HepG2 (cell line): Measurements from ENCODE around the gene CDT1. TPM values are rescaled to one million over a fixed set of nuclear protein-coding genes. Genes with fewer than 3 reads are reported as not detected.

Experiments used
- CREM ChIP-seq, 2 experiments: sonication (generic) in 1 of 2; formaldehyde crosslinking in 1 of 2; IDR thresholded peaks; 2 replicates each; pipeline versions ENCODE4 v1.4.0 to v1.6.1; 2016 to 2020; ENCODE audit warnings: antibody characterized with exemption in 1 of 2, mild to moderate bottlenecking in 1 of 2, missing genetic modification reagents in 1 of 2
- E2F1 ChIP-seq: sonication (generic); formaldehyde crosslinking; IDR thresholded peaks from 2 replicates; pipeline ENCODE4 v1.5.0; 2020; ENCODE audit warnings: missing genetic modification reagents
- HHEX ChIP-seq: IDR thresholded peaks from 2 replicates; pipeline ENCODE4 v1.6.1; 2016; ENCODE audit warnings: control low read depth
- HOXA7 ChIP-seq: sonication (generic); formaldehyde crosslinking; IDR thresholded peaks from 2 replicates; pipeline ENCODE4 v1.8.1; 2022; ENCODE audit warnings: mild to moderate bottlenecking, missing genetic modification reagents, moderate library complexity
- MAFG ChIP-seq: sonication (generic); formaldehyde crosslinking; IDR thresholded peaks from 2 replicates; pipeline ENCODE4 v1.5.1; 2020; ENCODE audit warnings: mild to moderate bottlenecking, missing genetic modification reagents
- MAFK ChIP-seq, 2 experiments: IDR thresholded peaks in 1 of 2; conservative IDR thresholded peaks in 1 of 2; 2 replicates each; pipeline ENCODE4 v1.6.1; 2011; ENCODE audit warnings: improper control_type of control experiment in 2 of 2, low read length in 2 of 2
- NBN ChIP-seq: fragments of 450-650 bp; conservative IDR thresholded peaks from 2 replicates; pipeline ENCODE4 v1.6.1; 2017
- NR1H2 ChIP-seq: sonication (generic); formaldehyde crosslinking; IDR thresholded peaks from 2 replicates; pipeline ENCODE4 v1.8.1; 2022; ENCODE audit warnings: low read depth, missing genetic modification reagents, borderline replicate concordance
- PCBP1 ChIP-seq: fragments of 200-400 bp; formaldehyde crosslinking; IDR thresholded peaks from 2 replicates; pipeline ENCODE4 v1.6.1; 2017; ENCODE audit warnings: mild to moderate bottlenecking, low read depth, low read length, borderline replicate concordance
- RFXAP ChIP-seq: sonication (generic); formaldehyde crosslinking; IDR thresholded peaks from 2 replicates; pipeline ENCODE4 v1.4.0; 2020; ENCODE audit warnings: missing genetic modification reagents, borderline replicate concordance
- TBX3 ChIP-seq: fragments of 450-650 bp; IDR thresholded peaks from 2 replicates; pipeline ENCODE4 v1.6.1; 2017; ENCODE audit warnings: antibody characterized with exemption, mild to moderate bottlenecking, inconsistent platforms, borderline replicate concordance
- THRA ChIP-seq: sonication (generic); formaldehyde crosslinking; IDR thresholded peaks from 2 replicates; pipeline ENCODE4 v1.4.0; 2020; ENCODE audit warnings: missing genetic modification reagents, borderline replicate concordance
- YY1 ChIP-seq: IDR thresholded peaks from 2 replicates; pipeline ENCODE4 v1.6.1; 2011; ENCODE audit warnings: low read length, low read depth, moderate library complexity, mild to moderate bottlenecking; ENCODE audit not compliant: insufficient read depth, insufficient replicate concordance
- ZFP91 ChIP-seq: sonication (generic); formaldehyde crosslinking; IDR thresholded peaks from 2 replicates; pipeline ENCODE4 v1.9.0; 2022; ENCODE audit warnings: missing genetic modification reagents, mild to moderate bottlenecking, borderline replicate concordance
- ZNF121 ChIP-seq: sonication (generic); formaldehyde crosslinking; IDR thresholded peaks from 2 replicates; pipeline ENCODE4 v1.5.0; 2020; ENCODE audit warnings: mild to moderate bottlenecking, missing genetic modification reagents
- ZNF317 ChIP-seq: sonication (generic); formaldehyde crosslinking; IDR thresholded peaks from 2 replicates; pipeline ENCODE4 v1.5.0; 2020; ENCODE audit warnings: mild to moderate bottlenecking, missing genetic modification reagents
- ZNF550 ChIP-seq: sonication (generic); formaldehyde crosslinking; IDR thresholded peaks from 2 replicates; pipeline ENCODE4 v1.4.0; 2020; ENCODE audit warnings: mild to moderate bottlenecking, missing genetic modification reagents, borderline replicate concordance
- ZNF644 ChIP-seq: IDR thresholded peaks from 2 replicates; pipeline ENCODE4 v1.6.1; 2016; ENCODE audit warnings: low read depth
- ZNF652 ChIP-seq: IDR thresholded peaks from 2 replicates; pipeline ENCODE4 v1.6.1; 2016; ENCODE audit warnings: low read depth, borderline replicate concordance
- ZNF674 ChIP-seq: sonication (generic); formaldehyde crosslinking; IDR thresholded peaks from 2 replicates; pipeline ENCODE4 v1.5.0; 2020; ENCODE audit warnings: low read depth, mild to moderate bottlenecking, missing genetic modification reagents
- ZNF790 ChIP-seq: sonication (generic); formaldehyde crosslinking; IDR thresholded peaks from 2 replicates; pipeline ENCODE4 v1.8.0; 2022; ENCODE audit warnings: missing genetic modification reagents, mild to moderate bottlenecking, borderline replicate concordance
- ZSCAN21 ChIP-seq: sonication (generic); formaldehyde crosslinking; IDR thresholded peaks from 2 replicates; pipeline ENCODE4 v1.8.0; 2022; ENCODE audit warnings: mild to moderate bottlenecking, missing genetic modification reagents, moderate library complexity, borderline replicate concordance
- polyA plus RNA-seq, 8 experiments: library from polyadenylated mRNA; depleted of rRNA in 3 of 8; stranded (reverse) in 7 of 8; unstranded in 1 of 8; fragments of >200 nt; fragmentation: Illumina TruSeq in 4 of 8; extraction: Trizol in 4 of 8; gene quantifications; 2 replicates each; pipeline versions ENCODE4 v1.2.1 to v1.2.3, GENCODE V29; 2011 to 2016; ENCODE audit warnings: low read depth in 4 of 8, missing spikeins in 1 of 8, mixed read lengths in 1 of 8; ENCODE audit not compliant: insufficient read depth in 1 of 8
- total RNA-seq, 5 experiments: library from RNA; depleted of rRNA; stranded (reverse); fragments of >200 nt; fragmentation: Illumina TruSeq; extraction: Trizol; gene quantifications; 2 replicates each; pipeline ENCODE4 v1.2.3, GENCODE V29; 2016; ENCODE audit warnings: low read depth in 1 of 5
- TF ChIP-seq, protein P1 (sequence below): conservative IDR thresholded peaks from 2 replicates; pipeline ENCODE4 v1.6.1; 2018; ENCODE audit warnings: missing genetic modification reagents

The CDT1 gene
- total and polyA plus RNA-seq, 2 of the 13 experiments (the other 11 are each of a cell fraction or from before 2014, with no cell fraction given): 23.1 to 23.8 TPM

GRCh38 chr16:88803264-88803987 lies at the start of gene CDT1 (continued):
- TF ChIP-seq MAFG (CRISPR knock-in tag) (no peak), HHEX (CRISPR knock-in tag) (no peak), HOXA7 (CRISPR knock-in tag) (no peak), ZNF550 (CRISPR knock-in tag) (no peak), TBX3 (no peak), ZNF121 (CRISPR knock-in tag) (no peak; the same call in 1 of the 2 replicates), MAFK (conservative IDR thresholded peaks at IDR 0.05 in 1 of 2, IDR thresholded peaks at IDR 0.05 in 1 of 2; ENCODE audit: low read length in 2 of 2) (no peak), CREM (IDR thresholded peaks at IDR 0.05) (no peak), CREM (CRISPR knock-in tag; IDR thresholded peaks at IDR 0.05) (no peak), ZFP91 (CRISPR knock-in tag) (peak; percentile 45), ZNF652 (CRISPR knock-in tag) (no peak), THRA (CRISPR knock-in tag) (no peak; the same call in 1 of the 2 replicates), YY1 (peak; percentile 81), NBN (no peak), E2F1 (peak; percentile 98), RFXAP (peak; percentile 72; the same call in 1 of the 2 replicates), ZNF674 (CRISPR knock-in tag) (no peak), ZNF644 (CRISPR knock-in tag) (no peak), NR1H2 (CRISPR knock-in tag) (no peak), ZNF790 (peak; percentile 71; the same call in 1 of the 2 replicates), ZNF317 (CRISPR knock-in tag) (peak; percentile 52; the same call in 1 of the 2 replicates), PCBP1 (0 out of 2 replicates have a peak, but pooled peaks have one; percentile 6), ZSCAN21 (CRISPR knock-in tag) (peak; percentile 70; the same call in 1 of the 2 replicates)
- TF ChIP-seq, protein P1, sequence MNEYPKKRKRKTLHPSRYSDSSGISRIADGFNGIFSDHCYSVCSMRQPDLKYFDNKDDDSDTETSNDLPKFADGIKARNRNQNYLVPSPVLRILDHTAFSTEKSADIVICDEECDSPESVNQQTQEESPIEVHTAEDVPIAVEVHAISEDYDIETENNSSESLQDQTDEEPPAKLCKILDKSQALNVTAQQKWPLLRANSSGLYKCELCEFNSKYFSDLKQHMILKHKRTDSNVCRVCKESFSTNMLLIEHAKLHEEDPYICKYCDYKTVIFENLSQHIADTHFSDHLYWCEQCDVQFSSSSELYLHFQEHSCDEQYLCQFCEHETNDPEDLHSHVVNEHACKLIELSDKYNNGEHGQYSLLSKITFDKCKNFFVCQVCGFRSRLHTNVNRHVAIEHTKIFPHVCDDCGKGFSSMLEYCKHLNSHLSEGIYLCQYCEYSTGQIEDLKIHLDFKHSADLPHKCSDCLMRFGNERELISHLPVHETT (CRISPR knock-in tag): peak; percentile 46
